ENCODE results near the gene SLC16A8.

DNA sequence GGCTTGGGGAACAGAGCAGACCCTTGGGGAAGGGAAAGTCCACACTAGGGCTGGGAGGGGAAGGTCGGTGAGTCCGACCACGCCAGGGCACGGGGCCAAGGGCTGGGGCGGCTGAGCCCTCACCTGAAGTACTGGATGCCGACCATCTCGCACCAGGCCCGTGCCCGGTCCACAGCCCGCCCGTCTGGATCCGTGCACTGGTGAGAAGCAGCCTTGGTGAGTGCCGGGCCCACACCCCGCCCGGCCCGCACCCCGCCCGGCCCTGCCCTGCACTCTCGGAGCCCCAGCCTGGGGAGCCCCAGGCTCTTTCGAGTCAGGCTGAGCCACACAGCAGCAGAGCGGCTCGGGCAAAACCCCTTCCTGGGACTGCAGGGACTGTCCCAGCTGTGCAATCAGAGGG lies 28.4 kb upstream of the SLC16A8 start:
- TF ChIP-seq POLR2A (IDR thresholded peaks at IDR 0.05; ENCODE audit: low read depth) (no peak), CTCF (IDR thresholded peaks at IDR 0.05) (no peak), POLR2AphosphoS5 (IDR thresholded peaks at IDR 0.05) (no peak)

Measured in esophagus muscularis mucosa (tissue), 3 donors.